GM18505 (cell line): ENCODE measurements around the gene NUDT13.
"Not testable (repeated sequence)": the region's sequence is repeated elsewhere in the genome, so short reads cannot be mapped to it uniquely, and the experiment has no call there.

Experiments
- ATAC-seq: cut with Tn5 transposase; IDR thresholded peaks from one replicate; pipeline ENCODE4 v1.9.1; 2021; ENCODE audit not compliant: unreplicated experiment
- POLR2A ChIP-seq: IDR thresholded peaks from 4 replicates; pipeline ENCODE4 v1.6.1; 2011; ENCODE audit warnings: borderline replicate concordance; ENCODE audit not compliant: insufficient read depth, insufficient read length; ENCODE audit errors: extremely low read depth

Gene NUDT13

DNA sequence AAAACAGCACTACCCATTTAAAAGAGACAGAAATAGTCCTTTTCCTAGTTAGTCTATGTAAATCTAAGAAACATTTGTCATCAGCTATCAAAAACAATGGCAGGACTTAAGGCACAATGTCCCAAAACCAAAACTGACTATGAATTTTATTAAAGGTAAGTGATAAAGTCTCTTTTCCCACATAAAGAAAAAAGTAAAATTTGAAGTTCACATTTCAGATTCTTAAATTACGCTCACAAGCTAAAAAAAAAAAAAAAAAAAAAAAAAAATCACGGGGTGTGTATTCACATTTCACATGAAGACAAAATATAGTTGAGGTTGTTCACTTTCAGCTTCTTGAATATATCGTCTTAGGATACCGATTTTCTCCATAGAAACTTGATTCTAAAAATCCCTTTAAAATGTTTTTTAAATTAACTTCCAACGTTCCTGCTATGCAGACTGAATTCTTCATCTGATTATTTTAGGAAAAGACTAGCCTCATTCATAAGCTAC is 15.2 kb upstream of the NUDT13 start:
- TF ChIP-seq POLR2A: no peak

DNA sequence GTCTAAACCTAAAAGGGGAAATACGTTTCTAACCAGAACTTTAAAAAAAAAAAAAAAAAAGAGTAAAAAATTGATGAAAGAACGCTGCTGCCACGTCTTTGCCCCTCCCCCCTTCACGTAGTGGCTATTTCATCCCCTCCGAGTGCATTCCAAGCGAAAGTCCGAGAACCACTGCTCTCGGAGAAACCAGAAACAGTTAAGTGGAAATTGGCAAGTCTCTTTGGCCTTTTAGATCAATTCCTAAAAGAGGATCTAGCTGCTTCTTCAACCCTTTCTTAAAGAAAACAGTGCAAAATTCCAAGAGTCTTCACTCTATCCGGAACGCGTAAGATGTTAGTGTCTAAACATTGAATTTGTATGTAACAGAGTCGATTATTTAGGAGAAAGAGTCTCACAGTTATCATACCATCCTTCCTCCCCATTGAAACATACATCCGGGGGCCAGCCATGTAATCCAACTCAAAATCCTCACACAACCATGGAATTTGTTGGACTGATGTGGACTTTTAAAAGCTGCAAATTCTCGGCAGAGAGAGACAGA is 14.7 kb upstream of the NUDT13 start:
- TF ChIP-seq POLR2A: no peak
- ATAC-seq: no peak

More for the DNA sequence above, 15.2 kb upstream of the NUDT13 start:
- no peak for ATAC-seq

DNA sequence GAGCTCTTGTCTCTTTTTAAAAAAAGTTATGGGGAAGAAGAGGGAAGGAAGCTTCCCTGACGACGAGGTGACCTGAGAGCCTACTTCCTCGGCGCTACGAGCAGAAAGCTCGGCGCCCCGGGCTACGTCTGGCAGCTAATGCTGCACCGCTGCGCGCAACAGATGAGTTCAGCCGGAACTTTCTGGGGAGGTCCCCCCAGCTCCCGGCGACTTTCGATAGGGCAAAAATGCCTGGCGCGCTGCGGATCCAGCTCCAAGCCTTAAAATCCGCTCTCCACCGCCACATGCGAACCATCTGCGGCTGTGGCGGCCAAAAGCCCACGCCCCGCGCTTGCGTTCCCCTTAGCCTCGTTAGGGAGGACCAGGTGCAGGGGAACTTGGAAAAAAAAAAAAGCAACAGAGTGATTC is 14.2 kb upstream of the NUDT13 start:
- TF ChIP-seq POLR2A: peak; percentile 62
- ATAC-seq: peak; percentile 19

DNA sequence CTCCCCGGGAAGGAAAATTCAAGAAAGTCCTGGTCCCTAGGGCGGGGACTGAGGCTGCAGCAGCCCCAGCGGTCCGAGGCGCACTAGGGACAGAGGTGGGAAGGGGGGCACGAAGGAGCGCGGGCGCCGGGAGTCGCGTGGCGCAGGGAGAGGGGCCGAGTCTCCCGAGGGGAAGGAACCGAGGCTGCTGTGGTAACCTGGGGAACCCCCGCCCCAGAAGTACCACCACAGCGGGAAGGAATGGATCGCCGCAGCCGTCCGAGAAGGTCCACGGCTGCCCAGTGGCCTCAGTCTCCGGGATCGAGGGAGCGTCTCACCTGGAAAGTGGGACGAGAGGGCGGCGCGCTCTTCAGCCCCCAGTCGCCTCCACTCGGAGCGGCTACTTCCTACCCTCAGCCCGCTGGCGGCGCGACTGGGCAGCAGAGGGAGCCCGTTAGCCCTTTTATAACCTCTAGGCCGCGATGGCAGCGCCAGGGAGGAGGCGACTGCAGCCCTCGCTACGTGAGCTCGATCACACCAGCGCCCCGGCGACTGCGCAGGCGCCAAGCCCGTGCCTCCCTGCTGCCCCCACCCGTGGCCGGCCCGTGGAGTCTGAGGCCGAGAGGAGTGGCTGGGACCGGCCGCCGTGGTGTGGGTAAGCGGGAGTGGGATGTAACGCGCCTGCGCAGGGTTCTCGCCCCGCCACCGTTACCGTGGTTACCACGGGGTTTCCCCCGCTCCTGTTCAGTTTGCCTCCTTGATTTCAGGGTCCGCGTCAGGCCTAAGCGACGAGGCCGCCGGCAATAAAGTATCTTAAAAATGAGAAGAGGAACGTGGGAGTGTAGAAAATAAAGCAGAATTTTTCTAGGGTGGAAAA is 13.6 kb upstream of the NUDT13 start, which contains the start of gene P4HA1:
TSS of gene P4HA1 (minus strand) at position 418 of the 856 bp plus-strand sequence. CDS start 21,983 bp downstream, outside the sequence.
- TF ChIP-seq POLR2A: peak; percentile 99
- ATAC-seq: peak; percentile 92

DNA sequence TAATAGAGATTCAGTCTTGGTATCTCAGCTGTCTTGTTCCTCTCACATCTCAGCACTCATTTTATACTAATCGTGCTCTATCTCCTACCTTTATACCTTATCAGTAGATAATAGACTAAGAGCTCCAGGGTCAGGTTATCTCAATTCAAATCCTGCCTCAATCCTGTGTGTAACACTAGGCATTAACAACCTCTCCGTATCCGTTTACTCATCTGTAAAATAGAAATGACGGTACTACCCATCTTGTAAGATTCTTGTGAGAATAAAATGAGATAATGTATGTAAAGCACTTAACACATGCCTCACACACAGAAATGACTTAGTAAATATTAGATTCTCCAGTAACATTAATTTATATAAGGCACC is 13.0 kb upstream of the NUDT13 start:
- no peak for TF ChIP-seq POLR2A
- ATAC-seq: peak; percentile 0

DNA sequence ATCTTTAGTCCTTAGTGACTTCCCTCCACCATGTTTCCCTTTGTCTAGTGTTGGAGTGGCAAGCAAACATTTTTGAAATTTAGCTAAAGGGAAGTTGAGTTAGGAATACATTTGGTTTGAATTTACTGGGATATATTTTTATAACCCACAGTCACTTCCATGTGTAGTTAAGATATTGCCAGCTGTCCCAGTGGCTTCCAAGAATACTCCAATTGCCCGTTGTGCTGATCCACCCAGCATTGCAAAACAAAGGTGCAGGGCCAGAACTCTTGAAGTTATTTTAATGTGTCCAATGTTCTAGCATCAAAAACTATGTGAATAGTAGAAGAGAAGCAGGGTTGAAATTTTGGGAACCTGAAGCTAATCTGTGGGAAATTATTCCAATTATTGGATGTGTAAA is 11.1 kb upstream of the NUDT13 start:
- no peak for ATAC-seq
- TF ChIP-seq POLR2A: no peak

DNA sequence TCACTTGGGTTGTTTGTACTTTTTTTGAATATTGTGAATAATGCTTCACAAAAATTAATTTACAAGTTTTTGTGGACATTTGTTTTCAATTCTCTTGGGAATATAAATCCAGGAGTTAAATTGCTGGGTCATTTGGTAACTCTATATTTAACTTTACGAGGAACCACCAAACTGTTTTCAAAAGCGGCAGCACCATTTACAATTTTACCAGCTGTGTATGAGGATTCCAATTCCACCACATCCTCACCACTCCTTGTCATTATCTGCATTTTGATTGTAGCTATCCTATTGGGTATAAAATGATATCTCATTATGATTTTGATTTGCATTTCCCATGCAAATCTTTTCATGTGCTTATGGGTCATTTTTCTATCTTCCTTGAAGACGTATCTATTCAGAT is 4.0 kb upstream of the NUDT13 start:
- no peak for ATAC-seq
- TF ChIP-seq POLR2A: no peak

DNA sequence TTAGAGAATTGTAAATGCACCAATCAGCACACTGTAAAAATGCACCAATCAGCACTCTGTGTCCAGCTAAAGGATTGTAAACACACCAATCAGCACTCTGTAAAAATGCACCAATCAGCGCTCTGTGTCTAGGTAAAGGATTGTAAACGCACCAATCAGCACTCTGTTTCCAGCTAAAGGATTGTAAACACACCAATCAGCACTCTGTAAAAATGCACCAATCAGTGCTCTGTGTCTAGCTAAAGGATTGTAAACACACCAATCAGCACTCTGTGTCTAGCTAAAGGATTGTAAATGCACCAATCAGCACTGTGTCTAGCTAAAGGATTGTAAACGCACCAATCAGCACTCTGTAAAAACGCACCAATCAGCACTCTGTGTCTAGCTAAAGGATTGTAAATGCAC is 1.0 kb upstream of the NUDT13 start:
- not testable (repeated sequence) for ATAC-seq

DNA sequence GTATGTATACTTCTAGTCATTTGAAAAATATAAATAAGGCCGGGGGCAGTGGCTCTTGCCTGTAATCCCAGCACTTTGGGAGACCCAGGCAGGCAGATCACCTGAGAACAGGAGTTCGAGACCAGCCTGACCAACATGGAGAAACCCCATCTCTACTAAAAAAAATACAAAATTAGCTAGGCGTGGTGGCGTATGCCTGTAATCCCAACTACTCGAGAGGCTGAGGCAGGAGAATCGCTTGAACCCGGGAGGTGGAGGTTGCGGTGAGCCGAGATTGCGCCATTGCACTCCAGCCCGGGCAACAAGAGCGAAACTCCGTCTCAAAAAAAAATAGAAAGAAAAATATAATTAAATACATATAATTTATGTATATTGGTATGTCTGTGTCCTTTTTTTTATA is 1.8 kb downstream of the NUDT13 start:
- ATAC-seq: not testable (repeated sequence)

DNA sequence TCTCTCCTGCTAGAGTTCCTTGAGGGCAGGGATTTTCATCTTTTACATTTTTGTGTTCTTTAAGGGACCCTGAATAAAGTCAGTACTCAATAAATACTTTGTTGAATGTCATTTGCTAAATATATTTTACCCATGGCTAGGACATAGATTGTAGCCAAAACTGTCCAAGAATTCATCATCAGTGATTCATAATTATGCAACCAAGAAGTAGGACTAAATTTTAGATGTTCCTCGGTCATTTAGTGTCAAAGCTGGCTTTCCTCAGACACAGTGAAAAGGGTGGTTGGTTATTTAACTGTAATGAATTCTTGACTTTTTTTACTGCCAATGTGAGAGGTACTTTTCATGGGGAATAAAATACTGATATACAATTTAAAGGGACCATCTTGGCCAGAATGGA is 3.3 kb downstream of the NUDT13 start:
- no peak for ATAC-seq
- no peak for TF ChIP-seq POLR2A

DNA sequence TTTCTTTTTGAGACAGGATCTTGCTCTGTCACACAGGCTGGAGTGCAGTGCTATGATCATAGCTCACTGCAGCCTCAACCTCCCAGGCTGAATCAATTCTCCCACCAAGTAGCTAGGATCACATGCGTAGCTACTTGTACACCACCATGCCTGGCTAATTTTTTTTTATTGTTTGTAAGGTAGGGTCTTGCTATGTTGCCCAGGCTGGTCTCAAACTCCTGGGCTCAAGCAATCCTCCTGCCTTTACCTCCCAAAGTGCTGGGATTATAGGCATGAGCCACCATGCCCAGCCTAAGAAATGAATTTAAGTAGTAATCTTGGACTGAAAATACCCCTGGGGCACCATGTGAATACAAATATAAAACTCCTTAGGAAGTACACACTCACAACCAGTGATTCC is 5.8 kb downstream of the NUDT13 start:
- no peak for ATAC-seq
- no peak for TF ChIP-seq POLR2A

DNA sequence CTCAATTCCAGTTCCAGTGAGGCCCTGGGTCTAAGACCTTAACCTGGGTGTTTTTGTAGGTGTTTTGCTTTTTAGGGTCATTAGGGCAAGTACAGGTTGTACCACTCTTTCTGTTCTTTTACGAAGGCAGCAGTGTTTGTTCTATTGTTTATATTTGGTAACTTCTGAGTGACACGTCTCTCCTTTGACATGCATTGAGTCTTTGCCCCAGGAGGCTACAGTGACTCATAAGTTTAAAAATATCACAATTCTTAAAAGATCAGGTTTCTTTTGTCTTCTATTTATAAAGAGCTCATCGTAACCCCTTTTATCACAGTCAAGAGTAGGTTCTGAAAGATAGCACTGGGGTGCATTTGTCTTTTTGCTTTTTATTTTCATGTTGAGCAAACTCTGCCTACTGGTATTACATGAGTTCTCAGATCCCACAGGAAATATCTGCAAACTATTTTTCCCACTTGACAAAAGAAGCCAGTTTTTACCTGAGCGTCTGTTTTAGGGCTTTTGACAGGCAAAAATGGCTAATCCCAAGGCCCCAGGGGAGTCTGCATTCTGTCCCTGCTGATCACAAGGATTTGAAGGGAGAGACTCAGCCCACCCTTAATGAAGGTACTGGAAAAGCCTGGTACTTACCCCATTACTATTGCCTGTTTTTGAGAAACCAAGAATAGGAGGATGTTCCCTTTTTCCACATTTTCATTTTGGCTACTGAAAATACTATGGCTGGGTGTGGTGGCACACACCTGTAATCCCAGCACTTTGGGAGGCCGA is 7.9 kb downstream of the NUDT13 start:
- ATAC-seq: peak; percentile 72
- no peak for TF ChIP-seq POLR2A

DNA sequence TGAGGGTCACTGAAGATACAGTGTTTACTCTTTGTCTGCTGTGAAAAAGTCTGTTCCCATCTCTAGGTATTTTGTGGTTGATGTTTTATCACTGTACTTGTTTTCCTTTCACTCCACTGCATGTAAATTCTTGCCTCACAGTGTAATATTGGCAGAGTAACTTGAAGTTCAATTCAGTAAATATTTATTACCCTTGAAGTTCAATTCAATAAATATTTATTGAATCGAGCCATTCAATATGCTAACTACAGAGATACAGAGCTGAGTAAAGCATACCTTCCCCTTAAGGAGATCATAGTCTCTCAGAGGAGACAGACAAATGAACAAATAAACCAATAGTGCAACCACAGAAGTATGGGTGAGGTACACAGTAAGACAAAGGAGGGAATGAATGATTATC is 9.2 kb downstream of the NUDT13 start:
- ATAC-seq: no peak
- no peak for TF ChIP-seq POLR2A

DNA sequence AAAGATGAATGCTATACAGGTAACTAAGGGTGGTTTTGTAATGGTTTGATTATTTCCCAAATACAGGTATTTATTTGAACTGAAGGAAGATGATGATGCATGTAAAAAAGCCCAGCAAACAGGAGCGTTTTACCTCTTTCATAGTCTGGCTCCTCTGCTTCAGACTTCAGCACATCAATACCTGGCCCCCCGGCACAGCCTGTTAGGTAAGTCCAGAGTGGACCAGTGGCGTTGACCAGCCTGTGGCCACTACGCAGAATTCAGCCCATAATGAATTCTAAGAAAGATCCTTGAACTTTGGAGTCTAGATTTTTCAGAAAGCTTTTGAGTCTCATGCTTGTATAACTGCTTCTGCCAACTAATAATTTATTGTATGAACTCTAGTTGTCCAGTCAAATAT is 9.7 kb downstream of the NUDT13 start:
- no peak for ATAC-seq
- TF ChIP-seq POLR2A: no peak
